ENCODE results near the gene DPH1.
"Not testable (repeated sequence)": the region's sequence is repeated elsewhere in the genome, so short reads cannot be mapped to it uniquely, and the experiment has no call there.

DPH1 gene

GRCh38 chr17:2009737-2010136 lies 20.2 kb upstream of the DPH1 start:
- no peak for DNase-seq

DNA sequence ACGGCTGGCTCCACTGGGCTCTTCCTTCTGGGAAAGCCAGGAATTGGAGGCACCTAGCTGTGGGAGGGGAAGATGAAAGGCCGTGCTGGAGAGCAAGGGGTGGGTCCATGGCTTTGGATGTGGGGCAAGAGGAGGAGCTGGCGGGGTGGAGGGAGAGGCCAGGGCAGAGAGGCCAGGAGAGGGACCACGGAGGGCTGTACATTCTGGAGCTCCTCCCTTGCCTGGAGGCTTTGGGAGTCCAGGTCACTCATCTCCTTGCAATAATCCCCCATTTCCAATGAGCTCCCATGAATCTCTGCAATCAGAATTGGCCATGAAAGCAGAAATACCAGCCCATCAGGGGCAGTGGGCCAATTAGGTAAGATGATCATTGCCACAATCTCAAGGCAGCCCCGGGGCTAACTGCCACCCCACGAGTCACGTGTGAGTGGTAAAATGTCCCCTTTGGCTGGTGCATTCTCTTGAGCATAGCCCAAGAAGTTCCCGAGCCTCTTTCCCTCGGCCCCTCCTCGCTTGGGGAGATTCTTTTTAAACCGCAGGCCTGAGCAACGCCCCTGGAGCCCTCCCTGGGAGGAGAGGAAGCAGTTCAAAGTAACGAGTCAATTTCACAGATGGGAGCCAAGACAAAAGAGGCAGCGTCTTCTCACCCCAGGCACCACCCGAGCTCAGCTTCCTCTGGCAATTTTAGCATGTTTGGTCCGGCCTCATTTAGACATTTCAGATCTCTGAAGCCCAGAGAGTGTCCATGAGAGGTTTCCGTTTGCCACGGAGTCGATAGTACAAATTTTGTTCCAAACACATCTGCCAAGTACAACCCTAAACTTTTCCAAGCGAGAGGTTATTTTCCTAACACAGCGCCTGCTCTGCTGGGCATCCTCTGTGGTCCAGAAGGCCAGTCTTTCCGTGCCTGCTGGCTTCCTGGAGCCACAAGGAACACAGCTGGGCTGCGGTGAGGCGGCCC lies 18.3 kb upstream of the DPH1 start:
- DNase-seq = no peak

DNA sequence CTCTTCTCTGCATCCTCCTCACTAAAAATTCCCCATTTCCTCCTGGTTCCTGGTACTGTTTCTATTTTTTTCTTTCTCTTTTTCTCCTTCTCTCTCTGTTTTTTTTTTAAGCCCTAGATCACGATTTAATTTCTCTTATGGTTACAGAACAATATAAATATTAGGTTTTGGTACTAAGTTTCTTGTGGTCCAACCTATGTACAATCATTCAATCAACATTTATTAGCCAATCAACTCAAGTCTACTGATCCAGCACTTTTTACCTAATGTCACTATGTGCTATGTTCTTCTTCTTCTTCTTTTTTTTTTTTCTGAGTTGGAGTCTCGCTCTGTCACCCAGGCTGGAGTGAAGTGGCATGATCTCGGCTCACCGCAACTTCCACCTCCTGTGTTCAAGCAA lies 17.5 kb upstream of the DPH1 start:
- no peak for DNase-seq

GRCh38 chr17:2013220-2013993 lies 16.5 kb upstream of the DPH1 start:
- DNase-seq = not testable (repeated sequence)

DNA sequence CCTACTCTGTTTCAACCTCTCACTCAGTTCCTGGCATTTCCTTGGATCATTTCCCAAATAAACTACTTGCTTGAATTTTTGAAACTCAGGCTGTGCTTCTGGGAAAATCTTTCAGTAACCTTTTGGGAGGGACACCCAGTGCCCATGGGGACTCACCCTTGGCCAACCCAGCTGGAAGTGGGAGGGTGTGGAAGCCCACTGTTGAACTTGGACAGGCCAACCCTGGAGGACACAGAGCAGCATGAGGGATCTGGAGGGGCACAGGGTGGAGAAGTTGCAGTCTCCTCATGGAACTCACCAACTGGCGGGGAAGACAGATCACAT lies 16.0 kb upstream of the DPH1 start:
- no peak for DNase-seq

DNA sequence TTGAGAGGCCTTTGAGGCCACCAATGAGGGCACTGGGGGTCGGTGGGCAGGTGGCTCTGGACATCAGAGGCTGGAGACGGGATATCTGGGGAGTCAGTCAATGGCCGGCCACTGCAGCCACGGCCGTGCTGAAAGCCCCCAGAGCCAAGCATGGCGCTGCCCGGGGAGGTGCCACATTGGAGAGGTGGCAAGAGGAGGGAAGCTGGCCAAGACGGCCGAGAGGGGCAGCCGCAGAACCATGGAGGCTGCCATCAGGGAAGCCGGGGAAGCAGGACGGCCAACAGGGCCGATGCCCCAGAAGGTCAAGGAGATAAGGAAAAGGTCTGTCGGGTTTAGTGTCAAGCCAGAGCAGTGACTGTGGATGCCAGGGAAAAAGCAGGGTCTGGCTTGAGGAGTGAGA lies 14.6 kb upstream of the DPH1 start:
- no peak for DNase-seq

GRCh38 chr17:2016494-2016893 lies 13.5 kb upstream of the DPH1 start:
- no peak for DNase-seq

- no peak for DNase-seq
Observed at GRCh38 chr17:2017274-2017941, 12.5 kb upstream of the DPH1 start.

- no peak for DNase-seq
Observed at GRCh38 chr17:2018716-2019510, 11.0 kb upstream of the DPH1 start.

DNA sequence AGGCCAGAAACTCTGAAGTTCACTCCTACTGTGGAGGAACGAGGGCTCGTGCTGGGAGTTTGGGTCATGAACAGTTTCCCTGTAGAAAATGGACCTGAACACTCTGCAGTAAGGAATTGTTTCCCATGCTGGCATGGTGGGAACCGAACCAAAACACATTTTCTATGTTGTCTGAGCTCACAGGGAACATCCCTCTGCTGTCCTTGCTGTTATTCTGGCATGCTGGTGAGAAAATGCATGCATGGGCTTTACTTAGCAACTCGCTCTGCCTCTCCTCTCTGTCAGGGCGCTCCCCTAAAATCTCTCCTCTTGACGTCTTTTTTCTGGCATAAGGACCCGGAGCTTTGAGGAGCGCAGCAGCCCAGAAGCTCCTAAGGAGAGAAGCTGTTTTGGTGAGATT lies 10.2 kb upstream of the DPH1 start:
- no peak for DNase-seq

DNA sequence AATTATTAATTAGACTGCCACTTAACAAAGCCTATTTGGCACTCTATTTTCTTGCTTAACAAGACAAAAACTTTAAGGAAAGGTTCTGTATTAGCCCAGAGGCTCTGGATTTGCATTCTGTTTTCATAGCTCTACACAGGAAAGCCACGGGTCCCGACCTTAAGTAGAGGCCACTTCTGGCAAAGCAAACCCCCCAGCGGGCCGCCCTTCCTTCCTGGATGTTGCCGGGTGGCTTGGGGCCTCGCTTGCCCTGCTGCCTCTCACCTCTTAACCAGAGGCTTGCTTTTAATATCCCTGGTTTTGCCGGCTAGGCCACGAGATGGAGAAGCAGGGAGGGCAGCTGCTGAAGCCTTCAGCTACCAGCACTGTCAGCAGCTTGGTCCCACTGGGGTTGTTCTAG lies 9.2 kb upstream of the DPH1 start:
- DNase-seq = no peak

- DNase-seq = no peak
Observed at GRCh38 chr17:2022647-2023240, 7.2 kb upstream of the DPH1 start.

DNA sequence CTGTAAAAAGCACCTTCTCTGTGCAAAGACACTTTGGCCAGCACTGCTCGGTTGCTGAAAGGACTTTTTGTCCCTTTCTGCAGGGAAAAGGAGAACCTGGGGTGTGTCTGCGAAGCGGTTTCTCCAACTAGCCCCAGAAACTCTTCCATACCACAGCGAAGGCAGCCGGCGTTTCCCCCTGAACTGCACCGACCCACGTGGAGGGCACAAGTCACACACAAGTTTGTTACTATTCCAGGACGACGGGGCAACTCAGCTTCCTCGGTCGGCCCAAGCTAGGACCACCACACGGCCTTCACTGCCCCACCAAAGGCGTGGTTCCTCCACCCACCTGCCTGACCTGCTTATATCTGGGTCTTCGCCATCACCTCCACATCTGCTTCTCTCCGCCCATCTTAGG lies 6.7 kb upstream of the DPH1 start:
- no peak for DNase-seq

DNA sequence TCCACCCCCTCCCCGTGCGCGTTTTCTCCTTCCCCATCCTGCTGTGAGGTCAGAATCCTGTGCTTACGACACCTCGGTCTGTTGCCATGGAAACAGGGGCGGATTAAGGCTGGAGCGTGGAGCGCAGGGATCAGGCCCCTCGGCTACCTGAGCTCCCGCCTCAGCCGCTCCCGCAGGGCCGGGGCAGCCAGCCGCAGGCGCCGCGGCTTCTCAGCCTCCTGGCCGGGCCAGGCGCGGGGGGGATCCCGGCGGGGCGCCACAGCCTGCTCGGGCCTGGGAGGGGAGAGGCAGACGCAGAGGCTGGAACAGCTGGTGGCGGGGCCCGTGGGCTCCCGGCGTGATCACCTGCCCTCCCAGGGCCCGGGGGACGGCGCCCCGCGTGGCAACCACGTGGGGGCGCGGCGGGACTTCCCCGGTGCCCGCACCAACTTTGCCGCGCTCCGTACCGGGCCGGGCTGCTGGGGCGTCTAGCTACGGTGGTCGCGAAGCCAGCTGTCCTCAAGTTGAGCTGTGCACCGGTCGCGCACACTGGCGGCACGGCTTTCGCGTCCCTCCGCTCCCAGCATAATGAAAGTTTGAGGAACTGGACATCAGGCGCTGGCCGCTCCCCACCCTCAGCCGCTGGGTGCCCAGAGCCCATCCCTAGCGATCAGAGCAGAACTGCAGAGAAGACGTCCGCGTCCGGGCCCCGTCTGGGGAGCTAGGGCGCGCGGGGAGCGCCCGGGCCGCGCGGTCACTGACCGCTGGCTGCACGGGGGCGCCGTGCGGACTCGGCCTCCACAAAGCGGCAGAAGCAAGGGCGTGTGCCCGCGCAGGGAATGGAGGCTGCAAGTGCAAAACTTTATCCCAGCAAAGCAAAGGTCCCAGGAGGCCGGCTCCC lies 6.0 kb upstream of the DPH1 start:
- no peak for DNase-seq

DNA sequence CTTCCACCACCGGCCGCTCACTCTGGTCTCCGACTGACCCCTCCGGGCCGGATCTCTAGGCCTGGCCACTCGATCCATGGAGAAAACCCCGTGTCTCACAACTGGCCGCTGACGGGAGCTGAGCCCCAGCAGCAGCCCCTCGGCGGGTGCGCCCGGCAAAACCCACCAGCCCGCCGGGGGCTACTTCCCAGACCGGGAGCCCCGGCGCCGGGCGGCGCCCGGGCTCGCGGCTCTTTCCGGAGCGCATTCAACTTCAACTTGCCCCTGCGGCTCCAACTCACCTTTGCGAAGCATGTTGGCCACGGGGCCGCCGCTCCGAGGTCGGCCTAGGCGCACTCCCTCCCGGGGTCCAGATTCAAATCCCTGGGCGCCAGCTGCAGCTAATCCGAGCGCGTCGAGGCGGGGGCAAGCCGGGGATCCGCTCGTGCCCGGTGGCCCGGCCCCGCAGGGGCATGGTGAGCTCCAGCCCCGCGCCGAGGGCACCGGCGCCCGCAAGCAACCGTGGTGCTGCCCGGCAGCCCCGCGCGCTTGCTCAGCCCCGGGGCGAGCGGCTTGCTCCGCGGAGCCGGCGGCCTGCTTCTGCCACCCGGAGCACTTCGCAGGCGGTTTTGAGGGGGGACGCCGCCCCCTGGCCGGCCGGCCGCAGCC lies 5.3 kb upstream of the DPH1 start:
- no peak for DNase-seq

- DNase-seq = peak; percentile 61
Observed at GRCh38 chr17:2025220-2025621, 4.7 kb upstream of the DPH1 start, which contains the start of gene RTN4RL1. RTN4RL1 (minus strand) TSS chr17:2025334; CDS start chr17:2024865, 469 bp downstream.

DNA sequence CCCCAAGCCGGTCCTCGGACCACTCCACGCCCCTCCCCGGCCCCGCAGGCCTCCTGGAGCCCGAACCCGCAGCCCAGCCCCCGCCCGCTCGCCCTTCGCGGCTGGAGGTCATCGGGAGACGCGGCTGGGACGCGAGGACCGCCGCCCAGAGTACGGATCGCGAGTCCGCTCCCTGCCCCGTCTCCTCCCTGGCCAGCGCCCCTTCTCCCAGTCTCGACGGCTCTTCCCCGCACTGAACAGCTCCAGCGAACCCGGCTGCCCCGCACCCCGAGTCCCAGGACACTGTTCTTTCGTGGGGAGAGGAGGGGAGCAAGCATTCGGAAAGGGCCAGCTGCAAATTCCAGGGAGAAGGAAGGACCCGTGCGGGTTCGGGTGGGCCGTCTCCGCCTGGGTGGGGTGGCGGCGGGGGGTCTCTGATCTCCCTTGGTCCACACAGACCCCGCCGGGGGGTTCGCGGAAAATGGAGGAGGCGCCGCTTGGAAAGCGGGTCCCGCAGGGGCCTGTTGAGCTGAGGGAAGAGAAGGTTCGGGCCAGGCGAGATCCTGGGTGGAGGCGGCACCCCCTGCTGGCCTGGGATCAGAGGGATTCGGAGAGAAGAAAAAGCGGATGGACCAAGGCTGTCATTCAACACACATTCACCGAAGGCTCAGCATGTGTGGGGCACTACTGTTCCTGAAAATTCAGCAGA lies 4.2 kb upstream of the DPH1 start:
- DNase-seq = no peak

- no peak for DNase-seq
Observed at GRCh38 chr17:2027528-2028233, 2.3 kb upstream of the DPH1 start.

DNA sequence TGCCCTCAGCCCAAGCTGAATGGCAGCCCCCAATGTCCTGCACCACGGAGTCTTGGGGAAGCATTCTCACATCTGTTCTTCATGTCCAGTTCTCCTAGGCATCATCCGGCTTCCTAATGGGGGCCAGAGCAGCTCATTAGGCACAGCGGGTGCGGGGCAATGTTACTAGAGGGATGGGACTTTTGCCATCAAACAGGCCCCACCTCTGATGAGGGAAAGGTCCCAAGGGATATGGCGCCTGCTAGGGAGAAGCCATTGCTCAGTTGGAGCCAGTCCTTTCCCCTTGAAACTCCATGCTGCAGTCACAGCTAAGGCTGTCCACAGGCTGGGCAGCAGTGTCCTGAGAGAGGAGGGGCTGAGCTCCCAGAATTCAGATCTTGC lies 1.7 kb upstream of the DPH1 start:
- DNase-seq = no peak
